HEK293 (cell line): ENCODE data around the gene ZBED4.

ENCODE experiments used
- HOXC10 ChIP-seq: sonication (generic); formaldehyde crosslinking; IDR thresholded peaks from 2 replicates; pipeline ENCODE4 v1.8.1; 2023; ENCODE audit warnings: mild to moderate bottlenecking, missing genetic modification reagents
- SETDB1 ChIP-seq: IDR thresholded peaks from one replicate; pipeline ENCODE4 v1.6.1; 2017; ENCODE audit warnings: mild to moderate bottlenecking, low read length, moderate library complexity, mixed read lengths; ENCODE audit not compliant: insufficient read length
- ZBTB21 ChIP-seq: fragments of 450-650 bp; formaldehyde crosslinking; IDR thresholded peaks from 2 replicates; pipeline ENCODE4 v1.5.1; 2017; ENCODE audit warnings: missing biosample characterization, missing genetic modification characterization

- no peak for TF ChIP-seq SETDB1
- no peak for TF ChIP-seq HOXC10
- TF ChIP-seq ZBTB21 (tag by site-specific recombination): no peak
Observed at GRCh38 chr22:49882519-49883293, 29.1 kb downstream of the ZBED4 start.
